Lower leg skin (tissue), 4 donors: ENCODE results near the gene PLPP4. TPM values are rescaled to one million over a fixed set of nuclear protein-coding genes. Genes with fewer than 3 reads are reported as not detected.

Experiments used
- DNase-seq, 2 donors: peaks; one replicate each; pipeline ENCODE4 v3.0.0-alpha.2; 2019; ENCODE audit warnings: low spot score in 2 of 2
- H3K4me3 ChIP-seq: fragments of 200-600 bp; sonication (generic); 2 replicates; pipeline ENCODE4 v1.5.1; 2017; ENCODE audit warnings: mild to moderate bottlenecking, low read depth; ENCODE audit not compliant: poor library complexity, severe bottlenecking
- CTCF ChIP-seq, 3 donors: fragments of 450-650 bp; IDR thresholded peaks; one replicate each; pipeline ENCODE4 v1.5.1; 2016; ENCODE audit warnings: antibody characterized with exemption in 3 of 3, mild to moderate bottlenecking in 3 of 3, moderate library complexity in 2 of 3
- POLR2A ChIP-seq, 2 donors: fragments of 450-650 bp; IDR thresholded peaks; one replicate each; pipeline ENCODE4 v1.6.1; 2016 to 2017; ENCODE audit warnings: antibody characterized with exemption in 2 of 2, mild to moderate bottlenecking in 1 of 2, moderate library complexity in 1 of 2
- WGBS, 2 donors: methylation state at CpG; one replicate each; pipeline ENCODE4 v1.1.5; 2018; 5-methylcytosine and 5-hydroxymethylcytosine counted together
- intact Hi-C: fragments of 100-400 bp; cut with DNase I; formaldehyde crosslinking; loops from one replicate; pipeline ENCODE4 v1.15.0; 2023; ENCODE audit warnings: low total_unique reads
- total RNA-seq, 4 donors: library from RNA; depleted of rRNA; stranded (reverse); fragments of >200 nt; gene quantifications; one replicate each; pipeline ENCODE4 v1.1.0, GENCODE V29; 2016

The PLPP4 gene
- total RNA-seq, 4 donors from 2014 or later = 0.29 to 0.42 TPM; not detected in 2

- TF ChIP-seq POLR2A (IDR thresholded peaks at IDR 0.05) (no peak), CTCF (IDR thresholded peaks at IDR 0.05) (no peak)
- H3K4me3 ChIP-seq = no peak overlapping the region
- 80 to 84% methylated on average over 10 of the region's 10 CpGs for whole genome bisulfite sequencing, 2 donors
- intact Hi-C loops = no loop called here
- DNase-seq = peak in 1 of 2 donors; percentile 82
These were observed 19.1 kb downstream of the PLPP4 start for GRCh38 chr10:120475844-120476791.

GRCh38 chr10:120477021-120477742 is 20.2 kb downstream of the PLPP4 start:
- no peak for DNase-seq
- intact Hi-C loops = no loop called here
- no peak overlapping the region for H3K4me3 ChIP-seq
- WGBS, 2 donors = 24 to 31% methylated on average over 8 of the region's 8 CpGs
- TF ChIP-seq CTCF (IDR thresholded peaks at IDR 0.05) (no peak), POLR2A (IDR thresholded peaks at IDR 0.05) (no peak)

GRCh38 chr10:120477743-120478141 is 20.7 kb downstream of the PLPP4 start:
- 71 to 76% methylated on average over 3 of the region's 3 CpGs for WGBS, 2 donors
- peak in 1 of 2 donors; percentile 64 for DNase-seq
- H3K4me3 ChIP-seq = no peak overlapping the region
- intact Hi-C loops = no loop called here
- TF ChIP-seq POLR2A (IDR thresholded peaks at IDR 0.05) = no peak
- no peak for TF ChIP-seq CTCF (IDR thresholded peaks at IDR 0.05)

- TF ChIP-seq CTCF (IDR thresholded peaks at IDR 0.05) (no peak), POLR2A (IDR thresholded peaks at IDR 0.05) (no peak)
- intact Hi-C loops = no loop called here
- H3K4me3 ChIP-seq = no peak overlapping the region
- DNase-seq = no peak
These were observed 21.4 kb downstream of the PLPP4 start for GRCh38 chr10:120478386-120478785.

- 69 to 71% methylated on average over 4 of the region's 4 CpGs for WGBS, 2 donors
- peak in 1 of 2 donors; percentile 20 for DNase-seq
- intact Hi-C loops = no loop called here
- H3K4me3 ChIP-seq = no peak overlapping the region
- TF ChIP-seq POLR2A (IDR thresholded peaks at IDR 0.05) (no peak), CTCF (IDR thresholded peaks at IDR 0.05) (no peak)
These were observed 22.5 kb downstream of the PLPP4 start for GRCh38 chr10:120479506-120479905.
